ENCODE data around the gene VPS41.

DNA sequence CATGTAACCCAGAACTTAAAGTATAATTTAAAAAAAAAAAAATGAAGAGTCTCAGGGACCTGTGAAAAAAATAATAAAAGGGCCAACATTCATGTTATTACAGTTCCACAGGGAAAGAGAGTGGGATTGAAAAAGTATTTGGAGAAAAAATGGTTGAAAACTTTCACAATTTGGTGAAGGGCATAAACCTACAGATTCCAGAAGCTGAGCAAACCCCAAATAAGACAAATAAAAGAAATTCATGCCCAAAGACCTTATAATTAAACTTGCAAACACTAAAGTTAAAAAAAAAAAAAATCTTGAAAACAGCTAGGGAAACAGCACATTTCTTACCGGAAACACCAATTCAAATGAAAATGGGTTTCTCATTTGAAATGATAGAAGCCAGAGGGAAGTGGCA lies 19.9 kb downstream of the VPS41 start:
- TF ChIP-seq SPI1 (IDR thresholded peaks at IDR 0.05; ENCODE audit: low read depth, low read length) = no peak
- TF ChIP-seq POLR2A (IDR thresholded peaks at IDR 0.05; ENCODE audit: low read depth, low read length) = no peak
- TF ChIP-seq POLR2AphosphoS5 (IDR thresholded peaks at IDR 0.05; ENCODE audit: low read depth, low read length) = no peak
- no peak for TF ChIP-seq TAF1 (IDR thresholded peaks at IDR 0.05; ENCODE audit: low read depth, low read length)

All from GM12891 (cell line).